IPS DF 4.7 (cell line): ENCODE results near the gene DLGAP1.
"Not testable (repeated sequence)": the region's sequence is repeated elsewhere in the genome, so short reads cannot be mapped to it uniquely, and the experiment has no call there.

Experiments used
- DNase-seq: peaks from one replicate; pipeline ENCODE4 v3.0.0-alpha.2; 2013; ENCODE audit warnings: low spot score; ENCODE audit errors: extremely low read depth

DLGAP1 gene

DNA sequence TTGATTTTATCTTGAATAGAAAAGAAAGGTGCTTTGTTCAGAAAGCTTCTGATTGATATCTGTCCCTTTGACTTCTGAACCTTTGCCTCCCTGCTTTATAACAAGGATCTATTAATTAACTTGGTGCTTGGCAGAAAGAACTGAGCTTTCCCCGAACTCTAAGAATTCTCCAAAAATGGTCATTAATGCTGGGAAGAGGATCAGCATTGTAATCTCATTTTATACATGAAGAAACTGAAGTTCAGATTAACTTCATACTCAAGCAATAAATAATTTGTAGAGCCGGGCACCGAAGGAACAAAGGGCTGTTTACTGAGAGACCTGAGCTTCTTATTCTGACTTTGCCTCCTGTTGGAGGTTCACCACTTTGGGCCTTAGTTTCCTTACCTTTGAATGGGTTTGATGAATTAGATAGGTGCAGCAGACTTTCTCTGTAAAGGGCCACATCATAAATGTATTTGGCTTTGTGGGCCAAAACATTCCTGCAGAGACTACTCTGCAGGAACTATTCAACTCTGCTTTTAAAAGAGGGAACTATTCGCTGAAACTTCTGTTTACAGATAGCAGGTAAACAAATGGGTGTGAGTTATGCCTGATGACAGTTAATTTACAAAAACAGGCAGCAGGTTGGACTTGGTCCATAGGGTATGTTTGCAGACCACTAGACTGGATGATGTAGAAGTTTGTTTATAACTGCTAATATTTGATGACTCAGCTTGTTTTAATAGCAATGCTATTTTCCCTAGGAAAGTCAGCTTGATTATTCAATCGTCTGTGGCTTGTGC lies 732.3 kb downstream of the DLGAP1 start:
- DNase-seq, result no peak

DNA sequence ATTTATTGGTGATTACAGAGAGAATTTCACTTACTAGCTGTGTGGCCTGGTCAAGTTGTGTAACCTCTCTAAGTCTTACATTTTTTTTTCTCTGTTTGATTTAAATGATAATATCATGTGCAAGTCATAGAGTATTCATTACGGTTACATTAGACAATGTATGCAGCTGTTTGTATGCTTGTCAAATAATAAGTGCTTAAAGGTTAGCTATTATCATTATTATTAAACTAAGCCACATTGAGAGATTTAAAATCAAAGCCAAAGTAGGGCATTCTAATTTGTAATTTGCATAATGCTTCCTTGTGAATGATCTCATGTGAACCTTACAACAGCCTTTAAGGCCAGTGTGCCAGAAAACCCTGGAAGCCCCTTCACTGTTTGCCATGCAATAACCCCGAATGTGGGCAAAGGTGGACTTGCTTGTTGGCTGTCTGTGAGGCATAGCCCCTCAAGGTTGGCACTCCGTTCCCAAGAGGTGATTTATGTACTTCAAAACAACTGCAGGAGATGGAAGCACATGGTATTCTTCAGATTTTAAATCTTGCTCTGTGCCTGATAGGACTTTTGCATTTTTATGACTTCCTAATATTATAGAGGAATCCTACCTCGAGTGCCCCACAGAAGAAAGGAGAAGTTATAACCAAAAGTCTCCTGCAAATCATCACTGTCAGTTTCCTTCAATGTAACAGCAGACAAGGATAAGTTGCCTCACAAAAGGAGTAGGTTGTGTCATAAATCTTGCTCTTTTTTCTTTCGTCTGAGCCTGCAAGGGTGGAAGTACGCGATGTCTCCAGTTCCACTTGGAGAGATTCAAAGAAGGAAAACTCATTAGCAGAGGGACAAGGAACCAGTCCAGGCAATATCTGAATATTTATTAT lies 733.1 kb downstream of the DLGAP1 start:
- no peak for DNase-seq

DNA sequence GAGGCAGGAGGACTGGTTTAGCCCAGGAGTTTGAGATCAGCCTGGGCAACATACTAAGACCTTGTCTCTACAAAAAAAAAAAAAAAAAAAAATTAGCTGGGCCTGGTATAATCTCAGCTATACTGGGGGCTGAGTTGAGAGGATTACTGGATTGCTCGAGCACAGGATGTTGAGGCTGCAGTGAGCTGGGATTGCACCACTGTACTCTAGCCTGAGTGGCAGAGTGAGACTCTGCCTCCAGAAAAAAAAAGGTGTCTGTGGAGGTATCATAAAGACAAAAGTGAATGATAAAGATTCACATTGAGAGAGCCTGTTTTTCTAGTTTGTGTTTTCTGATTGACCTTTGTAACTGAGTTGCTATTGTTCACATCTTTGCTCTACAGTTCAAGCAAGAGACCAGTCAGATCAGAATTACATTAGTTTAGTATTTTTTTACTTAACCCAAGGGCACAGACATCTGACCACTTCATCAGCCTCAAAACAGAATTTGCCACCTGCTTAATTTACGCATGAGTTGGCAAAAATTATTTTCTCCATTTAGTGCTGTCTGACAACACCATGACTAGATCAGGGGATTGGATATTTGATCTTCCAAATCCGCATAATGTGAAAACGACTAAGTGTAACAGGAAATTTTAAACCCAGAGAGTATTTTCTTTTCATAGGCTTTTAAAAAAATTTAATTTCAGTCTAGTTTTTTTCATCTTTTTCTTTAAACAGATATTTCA lies 734.1 kb downstream of the DLGAP1 start:
- DNase-seq, result no peak

DNA sequence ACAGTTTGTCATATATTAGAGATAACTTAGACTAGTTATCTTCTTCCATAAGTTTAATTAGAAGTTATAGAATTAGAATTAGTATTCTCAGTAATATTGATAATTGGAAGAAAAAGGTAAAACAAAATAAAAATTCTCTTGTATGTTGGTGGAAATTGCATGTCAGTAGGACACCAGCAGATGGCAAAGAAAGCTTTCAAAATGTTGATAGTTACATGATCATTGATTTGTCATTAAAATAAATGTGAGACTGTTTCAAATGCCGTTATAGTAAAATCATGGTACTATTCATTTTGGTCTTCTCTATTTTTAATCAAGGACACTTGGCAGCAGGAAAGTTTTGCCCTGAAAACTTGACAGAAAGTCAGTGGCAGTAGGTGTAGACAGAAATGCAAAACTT lies 734.9 kb downstream of the DLGAP1 start:
- DNase-seq, result no peak

DNA sequence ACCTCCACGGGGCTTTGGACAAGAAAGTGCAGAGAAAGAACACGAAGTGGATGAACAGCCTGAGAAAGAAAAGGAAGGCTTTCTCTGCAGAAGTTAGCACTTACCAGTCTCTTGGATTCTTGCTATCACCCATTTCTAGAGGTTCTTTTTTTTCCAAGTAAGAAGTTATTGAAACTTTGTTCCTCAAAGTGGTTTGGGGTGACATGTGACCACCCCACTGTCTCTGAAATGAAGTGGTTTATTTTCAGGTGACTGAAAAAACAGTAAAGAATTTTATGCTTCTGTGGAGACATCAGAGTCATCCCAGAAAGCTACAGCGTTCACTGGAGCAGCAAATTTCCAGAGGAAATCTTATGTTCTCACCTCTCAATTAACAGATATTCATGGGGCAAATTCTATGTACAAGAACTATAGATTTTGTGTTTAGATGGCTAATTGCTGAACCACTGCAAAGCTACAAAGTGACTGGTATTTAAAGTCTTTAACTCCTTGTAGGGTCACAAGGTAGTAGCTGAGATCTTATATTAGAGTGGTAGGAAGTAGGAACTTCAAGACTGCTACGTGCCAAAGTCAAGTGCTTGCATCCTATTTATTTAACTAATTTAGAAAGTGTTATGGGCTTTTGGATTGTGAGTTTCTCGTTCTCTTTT lies 737.6 kb downstream of the DLGAP1 start:
- no peak for DNase-seq

DNA sequence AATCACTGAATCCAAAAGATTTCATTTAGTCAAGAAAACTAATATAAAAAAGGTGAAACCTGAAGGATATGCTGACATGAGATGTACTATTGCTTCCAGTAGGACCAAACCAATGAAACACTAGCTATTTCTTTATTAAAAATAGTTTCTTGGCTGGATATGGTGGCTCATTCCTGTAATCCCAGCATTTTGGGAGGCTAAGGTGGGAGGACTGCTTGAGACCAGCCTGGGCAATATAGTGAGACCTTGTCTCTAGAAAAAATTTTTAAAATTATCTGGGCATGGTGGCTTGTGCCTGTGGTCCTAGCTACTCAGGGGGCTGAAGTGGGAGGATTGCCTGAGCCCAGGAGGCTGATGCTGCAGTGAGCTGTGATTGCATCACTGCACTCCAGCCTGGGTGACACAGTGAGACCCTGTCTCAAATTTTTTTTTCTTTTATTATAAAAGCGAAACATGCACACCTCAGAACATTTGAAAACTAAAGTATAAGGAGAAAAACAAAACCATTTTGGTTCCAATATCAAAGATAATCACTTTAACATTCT lies 738.9 kb downstream of the DLGAP1 start:
- DNase-seq, result no peak

DNA sequence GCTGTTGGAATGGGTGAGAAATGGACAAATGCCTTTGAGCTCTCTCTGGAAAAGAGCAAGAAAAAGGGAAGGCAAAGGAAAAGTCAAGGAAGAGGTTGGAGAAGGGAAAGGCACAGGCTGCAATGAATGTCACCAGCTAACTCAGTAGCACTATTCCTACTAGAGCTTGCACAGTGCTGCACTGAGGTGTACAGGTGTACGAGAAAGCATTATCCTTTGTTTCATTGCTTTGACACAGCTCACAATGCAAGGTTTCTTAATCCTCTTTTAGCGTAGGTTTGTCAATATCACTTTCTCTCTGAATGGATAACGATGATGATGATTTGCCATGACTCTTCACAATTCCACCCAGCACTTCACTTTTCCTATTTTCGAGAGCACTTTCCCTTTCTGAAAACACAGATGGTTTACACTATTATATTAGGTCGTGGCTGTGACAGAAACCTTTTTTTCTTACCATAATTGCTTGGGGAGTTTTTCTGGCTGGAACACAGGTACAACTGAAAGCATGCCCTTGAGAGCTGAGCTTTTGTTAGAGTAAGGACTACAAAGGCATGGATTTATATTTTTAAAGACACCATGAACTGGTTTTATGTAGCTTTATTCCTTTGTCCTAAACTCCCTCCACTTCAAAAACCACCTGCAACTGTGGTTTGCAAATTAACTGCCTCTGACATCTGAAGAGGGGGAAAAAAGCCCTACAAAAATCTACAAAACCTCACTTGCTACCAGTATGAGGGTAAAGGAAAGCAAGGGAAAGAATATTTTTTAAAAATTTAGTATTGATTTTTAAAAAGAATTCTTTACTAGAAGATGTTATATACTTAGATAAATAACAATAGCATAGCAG lies 739.7 kb downstream of the DLGAP1 start:
- DNase-seq, result no peak

DNA sequence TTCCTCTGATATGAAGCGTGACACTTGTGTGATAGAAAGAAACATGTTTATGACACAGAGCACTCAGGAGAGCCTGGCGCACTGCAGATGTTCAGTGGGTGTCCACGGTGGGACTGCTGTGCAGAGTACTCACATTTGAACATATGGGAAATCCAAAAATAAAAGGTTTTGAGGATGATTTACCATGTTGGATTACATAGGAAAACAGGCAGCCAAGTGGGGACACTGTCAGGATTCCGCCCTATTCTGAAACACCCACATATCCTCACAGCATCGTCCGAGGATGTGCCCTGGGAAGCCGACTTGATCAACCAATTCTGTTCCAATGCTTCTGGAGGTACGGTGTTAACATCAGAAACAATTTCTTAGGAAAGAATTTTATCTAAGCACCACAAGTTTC lies 741.4 kb downstream of the DLGAP1 start:
- DNase-seq, result no peak

DNA sequence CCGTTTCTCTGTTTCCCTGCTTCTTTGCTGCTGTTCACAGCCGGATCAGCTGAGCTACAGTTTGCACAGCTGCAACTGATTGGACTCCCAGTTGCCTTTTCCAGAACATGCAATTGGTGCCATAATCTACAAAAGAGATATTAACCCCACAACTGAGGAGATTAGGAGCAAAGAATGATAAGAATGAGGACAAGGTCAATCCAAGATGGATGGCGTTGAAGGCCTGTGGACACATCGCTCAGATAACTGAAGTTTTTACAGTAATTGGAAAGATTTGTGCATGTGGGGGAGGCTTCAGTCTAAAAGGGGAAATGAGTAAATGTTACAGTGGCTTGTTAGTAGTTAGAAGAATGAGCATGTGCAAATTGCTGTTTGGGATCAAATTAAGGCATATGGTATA lies 741.9 kb downstream of the DLGAP1 start:
- no peak for DNase-seq

DNA sequence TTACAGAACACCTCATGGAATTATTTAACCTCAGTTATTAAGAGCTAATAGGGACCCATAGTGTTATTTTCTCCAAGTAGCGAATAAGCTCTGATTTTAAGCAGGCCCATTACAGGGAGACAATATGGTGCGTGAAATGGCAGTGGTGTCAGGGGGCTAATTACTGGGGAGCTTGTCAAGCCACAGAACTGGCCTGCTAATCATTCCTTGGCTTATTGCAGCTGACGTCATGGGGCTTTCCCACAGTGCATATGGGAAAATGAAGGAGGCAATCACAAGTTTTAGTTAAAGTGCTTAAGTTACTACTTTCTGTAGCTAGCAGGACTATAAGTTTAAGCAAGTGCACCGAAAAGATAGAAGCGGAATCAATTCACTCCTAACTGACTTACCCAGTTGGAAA lies 742.6 kb downstream of the DLGAP1 start:
- DNase-seq, result no peak

DNA sequence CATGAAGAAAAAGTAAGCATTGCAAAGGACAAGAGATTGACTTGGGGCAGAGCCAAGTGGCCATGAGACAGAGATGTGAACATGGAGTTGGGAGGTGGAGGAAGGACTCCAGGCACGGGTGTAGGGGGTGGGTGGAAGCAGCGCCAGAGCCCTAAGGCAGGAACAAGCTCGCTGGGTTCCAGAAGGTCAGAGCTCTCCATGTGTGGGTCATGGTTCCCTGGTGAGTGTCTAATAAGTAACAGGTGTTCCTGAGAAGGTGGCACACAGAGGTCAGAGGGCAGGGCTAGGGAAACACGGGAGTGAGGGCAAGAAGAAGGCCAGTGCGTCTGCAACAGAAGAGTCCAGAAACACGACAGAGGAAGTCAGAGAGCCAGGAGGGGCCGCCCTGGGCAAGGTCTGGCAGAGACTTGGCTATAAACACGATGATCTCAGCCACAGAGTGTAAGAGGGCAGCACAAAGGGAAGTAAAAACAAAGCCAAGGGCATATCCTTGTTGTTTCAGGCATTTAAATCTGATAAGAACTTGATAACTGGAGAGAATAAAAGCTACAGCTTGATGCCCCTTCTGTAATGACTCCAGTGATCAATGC lies 744.3 kb downstream of the DLGAP1 start:
- DNase-seq, result no peak

DNA sequence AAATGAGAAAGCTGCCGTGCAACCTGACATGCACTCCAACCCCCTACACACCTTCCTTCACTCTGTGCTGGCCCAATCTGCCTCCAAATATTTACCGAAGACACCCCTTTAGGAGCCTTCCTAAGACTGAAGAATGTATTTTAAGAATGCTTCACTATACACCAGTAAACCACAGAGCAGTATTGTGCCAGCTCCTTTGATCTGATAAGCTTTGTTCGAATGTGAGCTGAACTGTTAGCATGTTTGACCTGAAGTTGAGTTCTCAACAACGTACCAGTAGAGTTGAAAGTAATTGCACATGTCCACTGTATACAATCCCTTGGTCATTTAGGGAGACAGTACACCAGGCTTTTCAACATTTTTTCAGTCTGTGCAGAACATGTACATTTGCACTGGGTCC lies 745.9 kb downstream of the DLGAP1 start:
- DNase-seq, result no peak

DNA sequence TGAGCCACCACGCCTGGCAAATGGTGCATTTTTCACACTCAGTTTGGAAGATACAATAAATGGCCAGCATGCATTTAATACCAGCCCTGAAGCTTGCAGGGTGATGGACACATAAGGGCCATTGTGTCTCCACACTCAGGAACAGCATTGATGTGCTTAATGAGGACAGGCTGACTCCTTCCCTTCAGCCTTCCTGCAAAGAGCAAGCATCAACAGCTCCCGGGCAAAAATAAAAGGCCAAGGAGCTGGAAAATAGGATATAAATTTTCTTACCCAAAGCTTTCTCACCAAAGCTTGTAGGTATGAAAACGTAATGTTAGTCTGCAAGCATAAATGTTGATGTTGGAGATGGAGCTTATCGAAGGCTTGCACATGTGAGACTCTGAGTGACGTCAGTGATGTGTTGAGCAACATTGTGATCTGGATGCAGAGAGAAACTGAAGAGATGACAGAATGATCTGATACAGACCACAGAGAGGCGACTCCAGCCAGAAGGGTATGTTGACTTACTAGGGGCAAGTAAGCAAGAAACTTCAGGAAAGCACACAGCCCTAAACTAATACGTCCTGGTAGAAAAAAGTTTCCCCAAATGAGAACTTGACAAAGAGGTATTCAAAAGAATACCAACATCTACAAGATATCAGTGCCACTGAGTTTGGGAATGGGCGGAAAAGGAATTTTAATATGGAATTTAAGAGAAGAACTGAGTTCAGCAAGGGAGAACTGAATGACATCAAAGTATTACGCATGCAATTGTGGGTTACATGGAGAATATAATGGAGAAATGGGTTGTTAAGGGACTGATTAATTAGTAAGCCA lies 748.6 kb downstream of the DLGAP1 start:
- no peak for DNase-seq

DNA sequence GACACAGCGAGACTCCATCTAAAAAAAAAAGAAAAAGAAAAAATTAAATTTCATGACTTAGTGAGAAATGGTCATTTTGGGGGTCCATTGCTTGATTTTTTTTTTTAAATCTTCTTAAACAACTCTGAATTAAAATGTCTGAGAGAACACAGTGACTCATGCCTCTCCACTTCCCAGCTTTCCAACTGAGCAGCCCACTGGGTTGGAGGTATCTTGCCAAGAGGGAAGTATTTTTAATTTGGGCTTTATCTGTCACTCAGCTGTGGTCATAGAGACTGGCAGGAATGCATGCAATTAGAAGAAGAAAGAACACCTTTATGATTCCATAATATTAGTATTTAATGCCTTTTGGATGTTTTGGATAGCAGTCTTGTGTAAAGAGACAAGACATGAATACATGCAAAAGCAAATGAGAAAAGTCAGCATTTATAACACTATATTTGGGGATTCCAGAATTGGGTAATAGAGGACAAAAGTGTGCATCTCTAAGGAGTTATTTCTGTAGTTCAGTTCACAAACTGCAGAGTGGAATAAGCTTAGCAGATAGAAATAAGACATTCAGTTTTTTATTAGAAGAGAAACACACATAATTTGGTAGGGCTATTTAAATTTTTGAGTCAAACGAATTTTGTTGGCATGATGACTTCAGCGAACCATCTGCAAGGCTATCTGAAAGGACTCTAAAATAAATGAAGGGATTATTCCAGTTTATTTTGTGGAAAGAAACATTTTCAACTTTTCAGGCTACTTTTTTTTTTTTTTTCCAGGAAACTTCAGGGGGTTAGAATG lies 750.4 kb downstream of the DLGAP1 start:
- no peak for DNase-seq

DNA sequence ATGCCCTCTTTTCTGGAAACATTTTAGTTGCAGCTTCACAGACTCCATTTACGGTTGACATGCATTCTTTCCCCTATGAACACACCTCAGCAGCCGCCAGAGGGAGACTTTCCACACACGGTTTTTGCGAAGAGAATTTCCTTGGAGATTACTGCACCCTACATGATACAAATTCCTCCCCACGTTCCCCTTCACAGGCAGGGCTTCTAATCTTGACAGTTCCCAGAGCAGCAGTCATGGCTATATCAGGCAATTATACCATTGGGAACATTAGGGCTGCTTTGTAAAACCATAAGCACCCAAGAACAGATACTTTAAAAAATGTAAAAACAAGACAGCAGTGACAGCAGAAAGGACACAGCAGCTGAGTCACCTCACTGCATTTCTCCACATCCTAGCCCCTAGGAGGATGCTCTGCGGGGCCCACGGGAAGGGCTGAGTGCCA lies 751.4 kb downstream of the DLGAP1 start:
- DNase-seq, result peak; percentile 36

DNA sequence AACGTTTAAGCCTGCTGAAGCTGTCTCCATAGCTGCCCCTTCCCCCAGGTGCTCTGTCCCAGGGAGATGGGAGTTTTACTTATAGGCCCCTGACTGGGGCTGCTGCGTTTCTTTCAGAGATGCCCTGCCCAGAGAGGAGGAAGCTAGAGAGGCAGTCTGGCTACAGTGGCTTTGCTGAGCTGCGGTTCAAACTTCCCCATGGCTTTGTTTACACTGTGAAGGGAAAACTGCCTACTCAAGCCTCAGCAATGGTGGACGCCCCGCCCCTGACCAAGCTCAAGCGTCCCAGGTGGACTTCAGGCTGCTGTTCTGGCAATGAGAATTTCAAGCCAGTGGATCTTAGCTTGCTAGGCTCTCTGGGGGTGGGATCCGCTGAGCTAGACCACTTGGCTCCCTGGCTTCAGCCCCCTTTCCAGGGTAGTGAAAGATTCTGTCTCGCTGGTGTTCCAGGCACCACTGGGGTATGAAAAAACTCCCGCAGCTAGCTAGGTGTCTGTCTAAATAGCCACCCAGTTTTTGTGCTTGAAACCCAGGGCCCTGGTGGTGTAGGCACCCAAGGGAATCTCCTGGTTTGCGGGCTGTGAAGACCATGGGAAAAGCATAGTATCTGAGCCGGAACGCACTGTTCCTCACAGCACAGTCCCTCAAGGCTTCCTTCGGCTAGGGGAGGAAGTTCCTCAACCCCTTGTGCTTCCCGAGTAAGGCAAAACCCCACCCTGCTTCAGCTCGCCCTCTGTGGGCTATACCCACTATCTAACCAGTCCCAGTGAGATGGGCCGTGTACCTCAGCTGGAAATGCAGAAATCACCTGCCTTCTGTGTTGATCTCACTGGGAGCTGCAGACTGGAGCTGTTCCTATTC lies 755.2 kb downstream of the DLGAP1 start:
- DNase-seq, result not testable (repeated sequence)
